Sigmoid colon (tissue), 7 donors: Measurements from ENCODE around the gene BRSK1. TPM values are rescaled to one million over a fixed set of nuclear protein-coding genes. Genes with fewer than 3 reads are reported as not detected.

Source experiments
- DNase-seq: peaks from one replicate; pipeline ENCODE4 v3.0.0-alpha.2; 2019
- H3K27ac ChIP-seq, 4 donors: fragments of 200-600 bp; sonication (generic); one replicate each; pipeline ENCODE4 v1.5.1; 2016 to 2019; ENCODE audit warnings: mild to moderate bottlenecking in 1 of 4
- H3K27me3 ChIP-seq, 3 donors: fragments of 200-600 bp; sonication (generic); one replicate each; pipeline ENCODE4 v1.5.1; 2019; ENCODE audit warnings: mild to moderate bottlenecking in 1 of 3
- H3K36me3 ChIP-seq, 4 donors: fragments of 200-600 bp; sonication (generic); one replicate each; pipeline ENCODE4 v1.5.1; 2016 to 2019
- H3K4me1 ChIP-seq, 4 donors: fragments of 200-600 bp; sonication (generic); one replicate each; pipeline ENCODE4 v1.5.1; 2017 to 2019
- H3K4me3 ChIP-seq, 4 donors: fragments of 200-600 bp; sonication (generic); one replicate each; pipeline ENCODE4 v1.5.1; 2017 to 2019; ENCODE audit warnings: mild to moderate bottlenecking in 2 of 4, moderate library complexity in 1 of 4
- H3K9me3 ChIP-seq, 4 donors: fragments of 200-600 bp in 3 of 4; sonication (generic) in 3 of 4; one replicate each; pipeline versions ENCODE4 v1.5.1 to v1.6.1; 2013 to 2019
- EP300 ChIP-seq, 4 donors: sonication (generic); formaldehyde crosslinking; IDR thresholded peaks; one replicate each; pipeline ENCODE4 v1.6.1; 2017; ENCODE audit warnings: antibody characterized with exemption in 4 of 4
- POLR2A ChIP-seq, 2 donors: fragments of 450-650 bp; IDR thresholded peaks; one replicate each; pipeline ENCODE4 v1.6.1; 2016; ENCODE audit warnings: antibody characterized with exemption in 2 of 2, mild to moderate bottlenecking in 2 of 2, moderate library complexity in 2 of 2
- POLR2AphosphoS5 ChIP-seq, 4 donors: sonication (generic); formaldehyde crosslinking; IDR thresholded peaks; one replicate each; pipeline ENCODE4 v1.6.1; 2017; ENCODE audit warnings: antibody characterized with exemption in 4 of 4
- WGBS, 2 donors: extraction: QIAGEN DNeasy Blood & Tissue Kit; methylation state at CpG; one replicate each; pipeline ENCODE4 v1.1.7; 2013; 5-methylcytosine and 5-hydroxymethylcytosine counted together
- intact Hi-C: fragments of 100-400 bp; cut with DNase I; formaldehyde crosslinking; loops from one replicate; pipeline ENCODE4 v1.15.1; 2023
- polyA plus RNA-seq, 3 donors: library from polyadenylated mRNA; stranded (reverse); fragments of 200-250 nt; gene quantifications; one replicate each; pipeline ENCODE4 v1.2.3, GENCODE V29; 2013
- total RNA-seq, 4 donors: library from RNA; depleted of rRNA; stranded (reverse); fragments of >200 nt; gene quantifications; one replicate each; pipeline ENCODE4 v1.1.0, GENCODE V29; 2016
- TF ChIP-seq, protein P1 (sequence below), 4 experiments: fragments of 450-650 bp in 3 of 4; fragments of 200-600 bp in 1 of 4; IDR thresholded peaks; one replicate each; pipeline ENCODE4 v1.5.1; 2016 to 2019; ENCODE audit warnings: antibody characterized with exemption in 4 of 4, mild to moderate bottlenecking in 3 of 4, moderate library complexity in 2 of 4
- donor health status: healthy with polysubstance abuse.
- donor health status: Bipolar disorder and iron deficiency.
- donor health status: healthy.

BRSK1 gene
- total and polyA plus RNA-seq, 7 donors: 2.9 to 20.6 (median 6.0) TPM; not detected in 1

DNA sequence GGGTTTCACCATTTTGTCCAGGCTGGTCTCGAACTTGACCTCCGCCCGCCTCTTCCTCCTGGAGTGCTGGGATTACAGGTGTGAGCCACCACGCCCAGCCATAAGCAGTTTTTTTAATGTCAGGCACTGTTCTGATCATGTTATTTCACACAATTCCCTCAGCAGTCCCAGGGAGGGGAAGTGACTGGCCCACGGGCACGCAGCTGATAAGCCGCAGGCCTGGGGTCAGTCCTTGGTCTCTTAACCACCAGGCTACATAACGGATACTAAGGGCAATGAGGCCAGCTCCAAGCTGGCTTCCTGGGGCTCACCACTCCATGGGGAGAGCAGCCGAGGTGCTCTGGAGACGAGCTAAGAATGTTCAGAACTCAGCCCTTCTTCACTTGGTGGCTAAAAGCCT is 13.5 kb downstream of the BRSK1 start:
- 54 to 80% methylated on average over 10 of the region's 10 CpGs for WGBS, 2 donors
- intact Hi-C loops: no loop called here
- no peak for DNase-seq
- Histone ChIP-seq H3K27me3 (no peaks in the 10 kb centered on the region), H3K27ac (no peak overlapping the region), H3K4me3 (no peak overlapping the region), H3K4me1 (peaks cover 0 to 12% (median 10%) of the 10 kb centered on the region in 4 donors), H3K36me3 (peaks cover 0 to 51% (median 0%) of the 10 kb centered on the region in 4 donors), H3K9me3 (no peaks in the 10 kb centered on the region)
- TF ChIP-seq, protein P1, sequence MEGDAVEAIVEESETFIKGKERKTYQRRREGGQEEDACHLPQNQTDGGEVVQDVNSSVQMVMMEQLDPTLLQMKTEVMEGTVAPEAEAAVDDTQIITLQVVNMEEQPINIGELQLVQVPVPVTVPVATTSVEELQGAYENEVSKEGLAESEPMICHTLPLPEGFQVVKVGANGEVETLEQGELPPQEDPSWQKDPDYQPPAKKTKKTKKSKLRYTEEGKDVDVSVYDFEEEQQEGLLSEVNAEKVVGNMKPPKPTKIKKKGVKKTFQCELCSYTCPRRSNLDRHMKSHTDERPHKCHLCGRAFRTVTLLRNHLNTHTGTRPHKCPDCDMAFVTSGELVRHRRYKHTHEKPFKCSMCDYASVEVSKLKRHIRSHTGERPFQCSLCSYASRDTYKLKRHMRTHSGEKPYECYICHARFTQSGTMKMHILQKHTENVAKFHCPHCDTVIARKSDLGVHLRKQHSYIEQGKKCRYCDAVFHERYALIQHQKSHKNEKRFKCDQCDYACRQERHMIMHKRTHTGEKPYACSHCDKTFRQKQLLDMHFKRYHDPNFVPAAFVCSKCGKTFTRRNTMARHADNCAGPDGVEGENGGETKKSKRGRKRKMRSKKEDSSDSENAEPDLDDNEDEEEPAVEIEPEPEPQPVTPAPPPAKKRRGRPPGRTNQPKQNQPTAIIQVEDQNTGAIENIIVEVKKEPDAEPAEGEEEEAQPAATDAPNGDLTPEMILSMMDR (IDR thresholded peaks at IDR 0.05): no peak
- no peak for TF ChIP-seq POLR2AphosphoS5 (IDR thresholded peaks at IDR 0.05)
- TF ChIP-seq POLR2A (IDR thresholded peaks at IDR 0.05): no peak
- TF ChIP-seq EP300 (IDR thresholded peaks at IDR 0.05): no peak

DNA sequence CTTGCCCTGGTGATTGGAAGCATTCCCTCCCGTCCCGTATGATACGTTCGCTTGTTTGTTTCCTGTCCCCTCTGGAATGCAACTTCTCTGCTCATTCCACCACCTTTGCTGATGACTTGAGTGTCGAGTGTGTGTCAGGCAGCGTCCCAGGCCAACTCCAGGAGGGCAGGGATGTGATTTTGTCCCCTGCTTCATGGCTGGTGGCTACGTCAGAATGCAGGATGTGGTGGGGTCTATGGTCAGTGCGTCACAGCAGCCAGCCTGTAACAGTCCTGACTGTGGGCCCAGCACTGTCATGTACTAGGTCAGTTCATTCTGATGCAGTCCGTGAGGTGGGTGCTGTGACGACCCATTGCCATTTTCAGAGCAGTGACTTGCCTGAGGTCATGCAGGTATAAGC is 16.2 kb downstream of the BRSK1 start:
- Histone ChIP-seq H3K9me3 (no peaks in the 10 kb centered on the region), H3K27me3 (no peaks in the 10 kb centered on the region), H3K4me3 (no peak overlapping the region), H3K27ac (no peak overlapping the region), H3K4me1 (peaks cover 0 to 13% (median 10%) of the 10 kb centered on the region in 4 donors), H3K36me3 (peaks cover 4 to 56% (median 5%) of the 10 kb centered on the region in 4 donors)
- DNase-seq: no peak
- WGBS, 2 donors: 90 to 91% methylated on average over 10 of the region's 10 CpGs
- TF ChIP-seq POLR2AphosphoS5 (IDR thresholded peaks at IDR 0.05) (no peak), EP300 (IDR thresholded peaks at IDR 0.05) (no peak), POLR2A (IDR thresholded peaks at IDR 0.05) (no peak)
- TF ChIP-seq, protein P1 (IDR thresholded peaks at IDR 0.05): no peak
- intact Hi-C loops: loop anchor here (5.0 kb wide), 1 partner anchor 42 kb away; no protein-coding TSS in a partner anchor

DNA sequence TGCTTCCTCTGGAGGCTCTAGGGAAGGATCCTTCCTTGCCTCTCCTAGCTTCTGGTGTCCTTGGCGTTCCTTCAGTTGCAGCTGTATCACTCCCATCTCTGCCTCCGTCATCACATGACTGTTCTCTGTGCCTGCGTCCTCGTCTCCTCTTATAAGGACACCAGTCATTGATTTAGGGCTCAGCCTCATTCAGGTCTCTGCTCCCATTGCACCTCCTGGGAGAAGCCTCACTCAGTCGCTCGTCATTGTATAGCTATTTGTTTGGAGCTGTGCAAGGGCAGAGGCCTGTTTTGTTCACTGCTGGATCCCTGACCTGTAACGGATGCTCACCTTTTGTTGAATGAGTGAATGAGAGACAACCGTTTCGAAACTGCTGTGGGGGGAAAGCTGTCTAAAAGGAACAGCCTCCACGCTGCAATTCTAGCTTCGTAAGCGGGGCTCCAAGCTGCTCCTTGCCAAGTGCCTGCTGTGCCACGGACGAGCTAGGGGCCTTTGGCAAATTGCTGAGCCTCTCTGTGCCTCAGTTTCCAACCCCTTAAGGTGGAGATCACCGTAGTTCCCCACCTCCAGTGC is 17.2 kb downstream of the BRSK1 start:
- no peak for DNase-seq
- Histone ChIP-seq H3K4me1 (peaks cover 0 to 13% (median 10%) of the 10 kb centered on the region in 4 donors), H3K27ac (no peak overlapping the region), H3K36me3 (peaks cover 4 to 53% (median 7%) of the 10 kb centered on the region in 4 donors), H3K27me3 (no peaks in the 10 kb centered on the region), H3K4me3 (peak overlapping the region in 1 of 4 donors; percentile 38), H3K9me3 (no peaks in the 10 kb centered on the region)
- TF ChIP-seq POLR2AphosphoS5 (IDR thresholded peaks at IDR 0.05) (no peak), POLR2A (IDR thresholded peaks at IDR 0.05) (no peak), EP300 (IDR thresholded peaks at IDR 0.05) (no peak)
- TF ChIP-seq, protein P1 (IDR thresholded peaks at IDR 0.05): no peak
- intact Hi-C loops: loop anchor here (5.0 kb wide), 1 partner anchor 41 kb away; no protein-coding TSS in a partner anchor
- WGBS, 2 donors: 68 to 84% methylated on average over 15 of the region's 15 CpGs

DNA sequence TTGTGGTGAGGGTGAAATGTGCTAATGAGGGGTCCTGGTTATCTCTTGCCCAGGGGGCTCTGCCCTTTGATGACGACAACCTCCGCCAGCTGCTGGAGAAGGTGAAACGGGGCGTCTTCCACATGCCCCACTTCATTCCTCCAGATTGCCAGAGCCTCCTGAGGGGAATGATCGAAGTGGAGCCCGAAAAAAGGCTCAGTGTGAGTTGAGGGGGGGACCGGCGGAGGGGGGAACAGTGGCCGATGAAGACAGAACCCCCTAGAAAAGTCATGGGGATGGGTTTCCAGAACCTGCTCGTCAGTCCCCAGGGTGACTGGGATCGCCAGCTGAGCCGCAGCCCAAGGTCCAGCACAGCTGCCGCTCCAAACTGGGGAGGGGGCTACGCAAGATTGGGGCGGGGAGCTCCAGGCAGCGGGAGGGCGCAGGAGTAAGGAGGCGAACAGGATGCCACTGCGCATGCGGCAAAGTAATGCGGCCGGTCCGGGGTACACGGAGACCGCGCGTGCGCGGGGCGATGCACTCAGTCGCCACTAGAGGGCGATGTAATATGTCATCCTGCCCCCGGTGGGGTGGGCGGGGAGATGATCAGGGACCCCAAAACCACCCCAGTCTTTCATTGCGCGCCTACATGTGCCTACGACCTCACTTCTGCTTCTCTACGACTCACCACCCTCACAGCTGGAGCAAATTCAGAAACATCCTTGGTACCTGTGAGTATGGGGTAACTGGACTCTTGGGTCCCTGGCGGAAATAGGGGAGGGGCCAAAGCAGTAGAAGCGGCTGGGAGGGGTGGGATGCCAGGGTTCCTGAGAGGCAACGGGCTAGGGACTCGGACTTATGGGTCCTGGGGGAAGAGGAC is 17.9 kb downstream of the BRSK1 start:
- Histone ChIP-seq H3K4me3 (peak overlapping the region in 3 of 4 donors; percentile 30 to 44 (median 38)), H3K9me3 (no peaks in the 10 kb centered on the region), H3K27ac (peak overlapping the region in 1 of 4 donors; percentile 42), H3K4me1 (peaks cover 0 to 13% (median 10%) of the 10 kb centered on the region in 4 donors), H3K36me3 (peaks cover 4 to 57% (median 14%) of the 10 kb centered on the region in 4 donors), H3K27me3 (no peaks in the 10 kb centered on the region)
- no peak for TF ChIP-seq EP300 (IDR thresholded peaks at IDR 0.05)
- TF ChIP-seq, protein P1 (IDR thresholded peaks at IDR 0.05): peak; percentile 91 to 100 (median 95)
- TF ChIP-seq POLR2A (IDR thresholded peaks at IDR 0.05): no peak
- TF ChIP-seq POLR2AphosphoS5 (IDR thresholded peaks at IDR 0.05): peak in 2 of 4 donors; percentile 32 to 34
- WGBS, 2 donors: 10 to 12% methylated on average over 42 of the region's 42 CpGs
- intact Hi-C loops: loop anchor here (1.0 to 5.0 kb wide), 2 partner anchors 41 to 82 kb away; no protein-coding TSS in a partner anchor
- peak; percentile 93 for DNase-seq
